C4-2B (cell line): ENCODE measurements around the gene RBMS3.

ENCODE experiments used
- H3K27ac ChIP-seq: fragments of 450-650 bp; 2 replicates; pipeline ENCODE4 v1.5.1; 2017
- CTCF ChIP-seq: fragments of 450-650 bp; conservative IDR thresholded peaks from 2 replicates; pipeline ENCODE4 v1.5.1; 2017; ENCODE audit warnings: mild to moderate bottlenecking
- ZFX ChIP-seq: fragments of 450-650 bp; IDR thresholded peaks from 2 replicates; pipeline ENCODE4 v1.6.1; 2017

The RBMS3 gene

GRCh38 chr3:29415482-29416223, 134.8 kb downstream of the RBMS3 start:
- no peak overlapping the region for H3K27ac ChIP-seq

GRCh38 chr3:29416514-29416913, 135.6 kb downstream of the RBMS3 start:
- no peak for TF ChIP-seq CTCF
- TF ChIP-seq ZFX, result no peak
- no peak overlapping the region for H3K27ac ChIP-seq

More at GRCh38 chr3:29415482-29416223, 134.8 kb downstream of the RBMS3 start:
- TF ChIP-seq CTCF (no peak), ZFX (no peak)

- no peak overlapping the region for H3K27ac ChIP-seq
- no peak for TF ChIP-seq ZFX
- TF ChIP-seq CTCF, result no peak
These were observed 139.2 kb downstream of the RBMS3 start for GRCh38 chr3:29420106-29420505.

- TF ChIP-seq ZFX, result no peak
- TF ChIP-seq CTCF, result no peak
- no peak overlapping the region for H3K27ac ChIP-seq
These were observed 145.7 kb downstream of the RBMS3 start for GRCh38 chr3:29426302-29427226.

- no peak for TF ChIP-seq CTCF
- TF ChIP-seq ZFX, result no peak
- no peak overlapping the region for H3K27ac ChIP-seq
These were observed 146.6 kb downstream of the RBMS3 start for GRCh38 chr3:29427266-29428103.

GRCh38 chr3:29429055-29429679, 148.3 kb downstream of the RBMS3 start:
- TF ChIP-seq CTCF (no peak), ZFX (no peak)
- no peak overlapping the region for H3K27ac ChIP-seq
